ENCODE data around the gene CAMK1D. TPM values are rescaled to one million over a fixed set of nuclear protein-coding genes. Genes with fewer than 3 reads are reported as not detected.

Gene CAMK1D
- total and polyA plus RNA-seq, 2 donors (not counting 3 experiments of a cell fraction or from before 2014, with no cell fraction given) = 0.37 to 4.2 TPM

DNA sequence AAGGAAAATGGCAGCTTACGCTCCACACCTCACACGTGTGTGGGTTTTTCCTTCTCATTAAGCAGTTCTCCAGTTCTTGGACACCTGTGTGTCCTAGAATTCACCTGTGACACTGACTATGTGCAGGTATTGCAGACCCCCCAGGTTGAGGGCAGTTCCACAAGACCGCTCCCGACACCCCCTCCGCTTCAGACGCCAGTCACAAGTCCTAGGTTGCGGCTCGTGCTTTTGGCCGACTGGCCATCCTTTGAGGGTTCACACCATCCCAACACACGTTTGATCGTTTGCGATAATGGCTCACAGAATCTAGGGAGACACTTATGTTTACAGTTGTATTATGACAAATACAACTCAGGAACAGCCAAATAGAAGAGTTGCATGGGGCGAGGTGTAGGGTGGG, 44.5 kb downstream of the CAMK1D start:
- ChIA-PET CTCF (no interaction called here), POLR2A (no interaction called here)
- H3K4me3 ChIP-seq (replicated peaks in 1 of 3; ENCODE audit: insufficient read depth in 1 of 3, low read depth in 1 of 3, low read length in 3 of 3) = no peak overlapping the region
- FAIRE-seq (no peak), DNase-seq (ENCODE audit: low read depth, low spot score) (no peak)
- dilution Hi-C loops (cut with MboI; ENCODE audit: extremely low pct_ligation_motif_present, low sequenced_read_pairs) = no loop called here
- no peak for TF ChIP-seq POLR2AphosphoS5 (IDR thresholded peaks at IDR 0.05; ENCODE audit: insufficient read depth, low read depth, low read length)
- TF ChIP-seq EZH2 (IDR thresholded peaks at IDR 0.05; ENCODE audit: borderline replicate concordance, low read depth, low read length, severe bottlenecking) = no peak
- TF ChIP-seq, protein P1, sequence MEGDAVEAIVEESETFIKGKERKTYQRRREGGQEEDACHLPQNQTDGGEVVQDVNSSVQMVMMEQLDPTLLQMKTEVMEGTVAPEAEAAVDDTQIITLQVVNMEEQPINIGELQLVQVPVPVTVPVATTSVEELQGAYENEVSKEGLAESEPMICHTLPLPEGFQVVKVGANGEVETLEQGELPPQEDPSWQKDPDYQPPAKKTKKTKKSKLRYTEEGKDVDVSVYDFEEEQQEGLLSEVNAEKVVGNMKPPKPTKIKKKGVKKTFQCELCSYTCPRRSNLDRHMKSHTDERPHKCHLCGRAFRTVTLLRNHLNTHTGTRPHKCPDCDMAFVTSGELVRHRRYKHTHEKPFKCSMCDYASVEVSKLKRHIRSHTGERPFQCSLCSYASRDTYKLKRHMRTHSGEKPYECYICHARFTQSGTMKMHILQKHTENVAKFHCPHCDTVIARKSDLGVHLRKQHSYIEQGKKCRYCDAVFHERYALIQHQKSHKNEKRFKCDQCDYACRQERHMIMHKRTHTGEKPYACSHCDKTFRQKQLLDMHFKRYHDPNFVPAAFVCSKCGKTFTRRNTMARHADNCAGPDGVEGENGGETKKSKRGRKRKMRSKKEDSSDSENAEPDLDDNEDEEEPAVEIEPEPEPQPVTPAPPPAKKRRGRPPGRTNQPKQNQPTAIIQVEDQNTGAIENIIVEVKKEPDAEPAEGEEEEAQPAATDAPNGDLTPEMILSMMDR (IDR thresholded peaks at IDR 0.05; ENCODE audit: extremely low read depth in 1 of 2, insufficient read depth in 1 of 2, low read depth in 1 of 2, low read length in 2 of 2) = no peak
- TF ChIP-seq JUN (IDR thresholded peaks at IDR 0.05; ENCODE audit: borderline replicate concordance, insufficient read depth, insufficient read length, low read depth) = no peak
- TF ChIP-seq POLR2A (IDR thresholded peaks at IDR 0.05; ENCODE audit: low read depth, low read length) = no peak
- TF ChIP-seq MYC (IDR thresholded peaks at IDR 0.05; ENCODE audit: low read depth, low read length) = no peak
- no peak for TF ChIP-seq FOS (IDR thresholded peaks at IDR 0.05; ENCODE audit: borderline replicate concordance, insufficient read depth, low read length)
- TF ChIP-seq, protein P2, sequence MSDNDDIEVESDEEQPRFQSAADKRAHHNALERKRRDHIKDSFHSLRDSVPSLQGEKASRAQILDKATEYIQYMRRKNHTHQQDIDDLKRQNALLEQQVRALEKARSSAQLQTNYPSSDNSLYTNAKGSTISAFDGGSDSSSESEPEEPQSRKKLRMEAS (IDR thresholded peaks at IDR 0.05; ENCODE audit: insufficient read depth, insufficient read length) = no peak
- no peak for TF ChIP-seq GATA2 (IDR thresholded peaks at IDR 0.05; ENCODE audit: insufficient read depth, insufficient read length, low read depth, low read length)
- H3K9me1 ChIP-seq (replicated peaks; ENCODE audit: control insufficient read depth, extremely low read depth, insufficient read depth, low read length) = no peaks in the 10 kb centered on the region
- no TSS peak for BruUV-seq (replicated peaks)
- no peaks in the 10 kb centered on the region for H3K36me3 ChIP-seq (ENCODE audit: control insufficient read depth in 2 of 2, extremely low read depth in 1 of 2, insufficient read depth in 2 of 2, low read length in 2 of 2)
- no peak overlapping the region for H3K27ac ChIP-seq (ENCODE audit: insufficient read depth, low read depth, low read length)
- no peaks in the 10 kb centered on the region for H4K20me1 ChIP-seq (replicated peaks; ENCODE audit: control insufficient read depth, extremely low read depth, insufficient read depth, low read length)
- no peaks in the 10 kb centered on the region for H3K79me2 ChIP-seq (ENCODE audit: control insufficient read depth, insufficient read depth, low read length)
- H3K4me1 ChIP-seq (ENCODE audit: control insufficient read depth, extremely low read depth, insufficient read depth, low read length) = no peaks in the 10 kb centered on the region
- no peak overlapping the region for H2AFZ ChIP-seq (ENCODE audit: low read depth, low read length)
- no peaks in the 10 kb centered on the region for H3K9me3 ChIP-seq (replicated peaks; ENCODE audit: control insufficient read depth, insufficient read depth, low read length)
- no peak overlapping the region for H3K9ac ChIP-seq (replicated peaks; ENCODE audit: extremely low read depth, insufficient read depth, low read length)
- intact Hi-C loops (cut with micrococcal nuclease) = no loop called here
- no peak overlapping the region for H3K4me2 ChIP-seq (ENCODE audit: insufficient read depth, low read length)
- H3K27me3 ChIP-seq (ENCODE audit: control insufficient read depth in 2 of 2, insufficient read depth in 2 of 2, low read length in 2 of 2) = peaks cover 0 to 2% of the 10 kb centered on the region in 2 experiments

All from endothelial cell of umbilical vein (primary cell).